Epidermal melanocyte (primary cell): ENCODE data around the gene TRIM27.
"Not testable (repeated sequence)": the region's sequence is repeated elsewhere in the genome, so short reads cannot be mapped to it uniquely, and the experiment has no call there.

ENCODE experiments used
- DNase-seq: peaks from one replicate; pipeline ENCODE4 v3.0.0; 2011; ENCODE audit warnings: low spot score; ENCODE audit not compliant: insufficient read length

TRIM27 gene

GRCh38 chr6:28923318-28924102 lies at the start of gene TRIM27:
Gene TRIM27, minus strand, starts transcription at chr6:28923985. Its CDS starts 353 bp downstream, at chr6:28923632.
- DNase-seq, result peak; percentile 87

DNA sequence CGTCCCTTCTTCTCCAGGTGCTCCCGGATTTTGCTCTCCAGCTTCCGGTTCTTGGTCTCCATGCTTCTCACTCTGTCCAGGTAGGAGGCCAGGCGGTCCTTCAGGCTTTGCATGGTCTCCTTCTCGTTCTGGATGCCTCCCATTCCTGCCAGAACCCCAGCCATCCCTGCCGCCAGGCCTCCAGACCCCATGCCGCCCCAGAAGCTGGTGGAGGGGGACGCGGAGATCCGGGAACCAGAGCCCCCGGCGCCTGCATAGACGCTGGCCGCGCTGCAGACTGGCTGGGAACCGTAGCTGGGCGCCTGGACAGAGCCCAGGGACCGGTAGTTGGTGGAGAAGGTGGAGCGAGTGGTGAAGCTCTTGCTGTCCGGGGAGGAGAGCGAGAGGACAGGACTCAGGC lies 46.3 kb upstream of the TRIM27 start:
- not testable (repeated sequence) for DNase-seq

DNA sequence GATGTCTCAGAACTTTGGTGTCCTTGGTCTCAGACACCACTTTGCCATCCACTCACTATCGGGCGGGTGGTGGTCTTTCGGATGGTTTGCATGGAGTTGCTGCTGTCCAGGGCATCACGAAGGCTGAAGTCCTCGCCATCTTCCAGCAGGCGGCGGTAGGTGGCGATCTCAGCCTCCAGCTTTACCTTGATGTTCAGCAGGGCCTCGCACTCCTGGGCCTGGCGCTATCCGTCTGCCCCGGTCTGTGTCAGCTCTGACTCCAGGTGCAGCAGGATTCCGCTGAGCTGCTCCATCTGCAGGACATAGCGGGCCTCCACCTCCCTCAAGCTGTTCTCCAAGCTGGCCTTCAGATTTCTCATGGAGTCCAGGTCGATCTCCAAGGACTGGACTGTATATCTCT lies 45.3 kb upstream of the TRIM27 start:
- DNase-seq, result no peak

GRCh38 chr6:28968476-28968875 lies 44.7 kb upstream of the TRIM27 start:
- DNase-seq, result no peak

- DNase-seq, result no peak
These were observed 41.9 kb upstream of the TRIM27 start for GRCh38 chr6:28965706-28966105.

GRCh38 chr6:28960846-28961500 lies 37.2 kb upstream of the TRIM27 start:
- no peak for DNase-seq

- not testable (repeated sequence) for DNase-seq
These were observed 34.9 kb upstream of the TRIM27 start for GRCh38 chr6:28958561-28959243.

- not testable (repeated sequence) for DNase-seq
These were observed 34.1 kb upstream of the TRIM27 start for GRCh38 chr6:28957795-28958314.

DNA sequence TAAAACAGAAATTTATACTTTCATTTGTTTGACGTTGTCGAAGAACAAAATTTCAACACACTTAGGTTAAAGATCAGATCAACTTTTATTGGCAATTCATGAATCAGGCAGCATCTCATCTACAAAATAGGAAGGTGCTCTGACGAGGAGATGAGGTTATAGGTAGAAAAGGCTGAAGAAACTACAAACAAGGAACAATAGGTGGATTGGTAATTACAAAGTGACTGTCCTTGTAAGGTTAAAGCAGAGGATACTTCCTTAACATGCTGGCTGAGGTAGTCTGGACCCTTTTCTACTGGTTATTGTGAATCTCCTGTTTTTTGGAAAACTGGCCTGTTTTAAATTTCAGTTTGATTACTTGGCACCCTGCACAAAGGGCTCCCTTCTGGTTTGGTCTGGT lies 32.5 kb upstream of the TRIM27 start:
- DNase-seq, result no peak

DNA sequence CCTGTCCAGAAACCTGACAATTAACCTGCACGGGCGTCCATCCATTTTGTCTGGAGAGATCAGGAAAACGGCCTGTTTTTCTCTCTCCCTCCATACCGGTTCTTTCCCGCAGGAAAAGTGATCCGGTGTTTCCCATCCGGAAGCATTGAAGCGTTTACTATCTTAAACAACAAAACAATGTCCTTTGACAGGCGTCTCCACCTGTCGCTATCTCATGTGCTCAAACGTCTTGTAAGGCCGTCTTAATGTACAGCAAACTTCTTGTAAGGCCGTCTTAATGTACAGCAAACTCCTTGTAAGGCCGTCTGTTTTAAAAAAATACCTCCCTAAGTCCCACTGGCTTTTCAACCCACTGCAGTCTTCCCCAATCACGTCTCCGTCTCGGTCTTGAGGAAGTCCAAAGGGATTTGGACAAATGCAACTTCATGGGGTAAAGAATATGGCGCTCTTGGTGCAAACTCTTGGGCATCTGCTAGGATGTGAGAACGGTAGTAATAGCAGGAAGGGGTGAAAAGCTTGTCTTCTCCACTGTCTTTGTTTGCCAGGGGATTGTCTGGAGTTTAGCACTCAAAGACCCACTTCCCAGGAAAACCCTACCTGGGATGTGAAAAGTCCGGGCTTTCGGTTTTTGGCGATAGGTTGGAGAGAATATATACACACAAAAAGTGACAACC lies 29.9 kb upstream of the TRIM27 start:
- DNase-seq, result no peak

DNA sequence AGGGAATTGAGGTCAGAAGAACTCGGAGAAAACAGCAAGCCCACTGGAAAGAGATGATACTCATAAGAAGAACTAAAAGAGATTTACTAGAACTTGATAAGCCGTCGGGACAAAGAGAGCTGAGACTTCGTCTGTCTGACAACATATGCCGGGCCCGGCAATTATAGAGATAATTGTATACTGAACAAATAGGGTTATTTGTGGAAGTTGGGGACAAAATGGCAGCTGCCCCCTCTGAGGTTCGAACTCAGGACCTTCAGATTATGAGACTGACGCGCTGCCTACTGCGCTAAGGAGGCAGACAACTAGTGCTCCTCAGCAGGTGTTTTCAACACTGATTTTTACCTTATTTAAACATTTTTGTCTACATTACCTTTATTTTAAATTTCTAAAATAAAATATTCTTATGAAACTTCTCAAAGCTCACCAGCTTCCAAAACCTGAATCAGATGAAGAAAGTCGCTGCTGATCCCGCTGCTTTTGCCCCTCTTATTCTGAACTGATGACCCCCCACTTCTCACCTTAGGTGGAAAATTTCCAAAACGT lies 29.3 kb upstream of the TRIM27 start:
- DNase-seq, result peak; percentile 38

GRCh38 chr6:28949656-28950195 lies 25.9 kb upstream of the TRIM27 start:
- not testable (repeated sequence) for DNase-seq

GRCh38 chr6:28948782-28949486 lies 25.1 kb upstream of the TRIM27 start:
- no peak for DNase-seq

- no peak for DNase-seq
These were observed 24.1 kb upstream of the TRIM27 start for GRCh38 chr6:28947831-28948270.

DNA sequence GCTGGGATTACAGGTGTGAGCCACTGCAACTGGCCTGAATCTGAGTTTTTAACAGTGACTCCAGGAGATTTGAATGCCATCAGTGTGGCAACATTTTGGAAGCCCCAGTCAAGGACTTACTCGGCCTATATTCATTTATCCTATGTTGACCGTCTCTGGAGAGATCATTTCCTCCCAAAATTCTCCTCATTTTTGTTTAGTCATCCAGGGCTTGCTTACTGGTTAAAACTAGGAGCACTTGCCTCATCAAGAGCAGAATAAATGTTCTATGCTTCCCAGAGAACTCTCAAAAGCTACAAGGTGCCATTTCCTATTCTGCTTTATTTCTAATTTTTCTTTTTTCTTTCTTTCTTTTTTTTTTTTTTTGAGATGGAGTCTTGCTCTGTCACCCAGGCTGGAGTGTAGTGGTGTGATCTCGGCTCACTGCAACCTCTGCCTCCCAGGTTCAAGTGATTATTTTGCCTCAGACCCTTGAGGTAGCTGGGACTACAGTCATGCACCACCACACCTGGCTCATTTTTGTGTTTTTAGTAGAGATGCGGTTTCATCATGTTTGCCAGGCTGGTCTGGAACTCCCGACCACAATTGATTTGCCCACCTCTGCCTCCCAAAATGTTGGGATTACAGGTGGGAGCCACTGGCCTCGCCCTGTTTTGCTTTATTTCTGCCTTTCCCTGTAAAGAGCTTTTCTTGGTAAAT lies 23.4 kb upstream of the TRIM27 start:
- DNase-seq, result no peak

DNA sequence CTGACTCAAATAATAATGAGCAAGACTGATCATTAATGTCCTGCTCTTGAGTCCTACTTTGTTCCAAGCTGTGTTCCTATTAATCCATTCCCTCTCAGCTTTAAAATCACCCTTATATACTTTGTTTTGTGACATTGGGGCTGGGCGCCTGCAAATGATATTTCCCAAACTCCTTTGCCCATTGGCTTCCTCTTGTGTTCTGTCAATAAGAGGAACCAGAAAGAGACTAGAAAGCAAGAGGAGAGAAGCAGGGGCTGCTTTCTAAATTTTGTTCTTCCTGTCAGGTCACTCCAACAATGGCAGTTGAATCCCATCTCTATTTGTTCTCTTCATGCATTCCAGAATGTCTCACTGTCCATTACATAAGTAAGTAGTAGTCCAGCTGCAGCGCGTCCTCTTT lies 21.6 kb upstream of the TRIM27 start:
- DNase-seq, result no peak

DNA sequence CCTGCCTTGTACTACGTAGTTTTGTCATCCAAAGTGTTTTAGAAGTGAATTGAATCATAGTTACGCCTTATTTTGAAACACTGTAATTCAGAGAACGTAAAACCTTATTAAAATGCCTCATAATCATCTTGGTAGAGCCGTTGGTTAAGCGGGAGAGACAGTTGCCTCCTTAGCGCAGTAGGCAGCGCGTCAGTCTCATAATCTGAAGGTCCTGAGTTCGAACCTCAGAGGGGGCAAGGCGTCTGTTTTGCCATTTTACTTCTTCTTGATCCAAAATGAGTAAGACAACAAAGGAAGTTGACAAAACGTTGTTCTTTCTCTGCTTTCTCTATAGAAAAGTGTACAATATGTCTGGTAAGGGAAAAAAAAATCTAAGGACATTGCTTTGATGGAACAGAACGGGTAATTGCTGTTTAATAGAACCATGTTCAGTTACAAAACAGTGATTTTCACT lies 20.7 kb upstream of the TRIM27 start:
- no peak for DNase-seq

GRCh38 chr6:28943557-28944411 lies 20.0 kb upstream of the TRIM27 start:
- DNase-seq, result no peak

DNA sequence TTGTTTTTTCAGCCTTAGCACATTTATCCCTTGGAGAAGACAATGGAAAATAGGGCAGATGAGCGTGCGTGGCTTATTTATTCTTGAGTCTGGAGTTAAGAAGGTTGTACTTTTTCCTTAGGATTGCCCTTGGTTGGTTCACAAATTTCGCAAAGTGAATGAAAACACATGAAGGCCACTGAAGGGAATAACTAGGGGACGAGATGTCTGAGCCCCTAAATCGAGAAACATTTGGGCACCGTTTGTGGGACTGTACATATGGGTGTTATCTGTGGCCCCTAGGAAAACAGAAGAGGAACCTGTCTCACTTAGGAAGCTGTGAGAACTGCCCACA lies 19.4 kb upstream of the TRIM27 start:
- no peak for DNase-seq
